Sciatic nerve (tissue), 1 donor: ENCODE results near the gene ESYT1. TPM values are rescaled to one million over a fixed set of nuclear protein-coding genes. Genes with fewer than 3 reads are reported as not detected.

Source experiments
- total RNA-seq: library from RNA; stranded (reverse); fragmentation: NEBNext Ultra II Directional; extraction: Animal tissue kit (Norgen Biotek cat#: 25700); gene quantifications from one replicate; pipeline ENCODE4 v1.2.1, GENCODE V29; 2021
- donor health status: DM: no; HTN: no; CAD: no.

Gene ESYT1
- total RNA-seq, 1 donor from 2014 or later, result 85.9 TPM

Other genes starting within 250 kb of the ESYT1 start
- gene PYM1, start 200.4 kb upstream of the ESYT1 start, total RNA-seq, result 21.8 TPM
- gene DGKA, start 197.1 kb upstream of the ESYT1 start, total RNA-seq, result 31.8 TPM
- gene PMEL, start 162.2 kb upstream of the ESYT1 start, total RNA-seq, result 0.49 TPM
- gene CDK2, start 161.4 kb upstream of the ESYT1 start, total RNA-seq, result 14.4 TPM
- gene RAB5B, start 154.2 kb upstream of the ESYT1 start, total RNA-seq, result 143 TPM
- 20.3 TPM for gene SUOX, start 131.0 kb upstream of the ESYT1 start, total RNA-seq
- 13.7 TPM for gene IKZF4, start 107.2 kb upstream of the ESYT1 start, total RNA-seq
- 93.6 TPM for gene RPS26, start 86.3 kb upstream of the ESYT1 start, total RNA-seq
- gene ERBB3, start 48.1 kb upstream of the ESYT1 start, total RNA-seq, result 159 TPM
- gene PA2G4, start 23.7 kb upstream of the ESYT1 start, total RNA-seq, result 79.6 TPM
- 2,818 TPM for gene RPL41, start 11.6 kb upstream of the ESYT1 start, total RNA-seq
- gene ZC3H10, start 10.0 kb upstream of the ESYT1 start, total RNA-seq, result 9.0 TPM
- 40.0 TPM for gene MYL6B, start 24.3 kb downstream of the ESYT1 start, total RNA-seq
- gene MYL6, start 30.1 kb downstream of the ESYT1 start, total RNA-seq, result 993 TPM
- 160 TPM for gene SMARCC2, start 61.2 kb downstream of the ESYT1 start, total RNA-seq
- 40.7 TPM for gene RNF41, start 93.7 kb downstream of the ESYT1 start, total RNA-seq
- gene NABP2, start 96.1 kb downstream of the ESYT1 start, total RNA-seq, result 18.5 TPM
- gene SLC39A5, start 101.8 kb downstream of the ESYT1 start, total RNA-seq, result 0.80 TPM
- 40.1 TPM for gene ANKRD52, start 130.1 kb downstream of the ESYT1 start, total RNA-seq
- gene COQ10A, start 138.7 kb downstream of the ESYT1 start, total RNA-seq, result 8.3 TPM
- 106 TPM for gene CS, start 172.1 kb downstream of the ESYT1 start, total RNA-seq
- 87.3 TPM for gene CNPY2, start 187.7 kb downstream of the ESYT1 start, total RNA-seq
- 101 TPM for gene PAN2, start 205.7 kb downstream of the ESYT1 start, total RNA-seq
- gene IL23A, start 210.6 kb downstream of the ESYT1 start, total RNA-seq, result not detected
- 195 TPM for gene STAT2, start 231.8 kb downstream of the ESYT1 start, total RNA-seq
- not detected for gene APOF, start 234.6 kb downstream of the ESYT1 start, total RNA-seq